Naive thymus-derived CD8-positive, alpha-beta T cell (primary cell): ENCODE results near the gene PPM1A. TPM values are rescaled to one million over a fixed set of nuclear protein-coding genes. Genes with fewer than 3 reads are reported as not detected.

ENCODE experiments used
- ATAC-seq, 2 donors: fragments of 150-1000 bp; cut with Tn5 transposase in 1 of 2; sonication (Bioruptor Pico), chemical (Tn5 transposase) in 1 of 2; 1 replicate in 1 of 2; 2 replicates in 1 of 2; pipeline ENCODE4 v1.10.0; 2021; ENCODE audit warnings: mild to moderate bottlenecking in 2 of 2, moderate library complexity in 2 of 2
- POLR2A ChIA-PET: fragments of 350-600 bp; sonication (Branson Sonifier 250); formaldehyde crosslinking; loops from one replicate; lab custom pipeline; 2021; ENCODE audit warnings: antibody characterized with exemption; lab: Charles Lee
- DNase-seq, 10 donors: peaks; one replicate each; pipeline versions ENCODE4 v3.0.0 to v3.0.0-alpha.2; 2020 to 2022
- H3K27ac Mint-ChIP-seq, 10 donors: one replicate each; pipeline ENCODE4 v1.8.0; 2020 to 2022; ENCODE audit warnings: mild to moderate bottlenecking in 10 of 10, mixed read lengths in 10 of 10, moderate library complexity in 4 of 10, inconsistent platforms in 1 of 10
- H3K27me3 Mint-ChIP-seq, 5 donors: one replicate each; pipeline ENCODE4 v1.8.0; 2021 to 2022; ENCODE audit warnings: mixed read lengths in 5 of 5
- H3K36me3 Mint-ChIP-seq, 3 donors: one replicate each; pipeline ENCODE4 v1.8.0; 2020 to 2022; ENCODE audit warnings: mixed read lengths in 3 of 3, mild to moderate bottlenecking in 2 of 3, inconsistent platforms in 1 of 3
- H3K4me1 Mint-ChIP-seq, 4 donors: one replicate each; pipeline ENCODE4 v1.8.0; 2021 to 2022; ENCODE audit warnings: mixed read lengths in 4 of 4
- H3K4me3 Mint-ChIP-seq, 10 donors: one replicate each; pipeline ENCODE4 v1.8.0; 2020 to 2022; ENCODE audit warnings: mild to moderate bottlenecking in 10 of 10, mixed read lengths in 10 of 10, moderate library complexity in 6 of 10, inconsistent platforms in 1 of 10
- H3K9me3 Mint-ChIP-seq, 9 donors: one replicate each; pipeline ENCODE4 v1.8.0; 2020 to 2022; ENCODE audit warnings: mixed read lengths in 9 of 9, mild to moderate bottlenecking in 3 of 9, inconsistent platforms in 1 of 9, moderate library complexity in 1 of 9
- polyA plus RNA-seq, 3 donors: library from polyadenylated mRNA; unstranded; fragments of 300-500 nt; fragmentation: Illumina TruSeq; gene quantifications; one replicate each; pipeline ENCODE4 v1.2.3, GENCODE V29; 2021
- total RNA-seq, 8 experiments: library from RNA in 2 of 8; stranded (reverse) in 2 of 8; gene quantifications; one replicate each; pipeline ENCODE4 v1.2.3 and lab custom pipeline; 2021 to 2026

The PPM1A gene
- total and polyA plus RNA-seq, 5 experiments from 2014 or later: 15.0 to 48.3 (median 18.0) TPM

GRCh38 chr14:60214415-60215126 is 34.5 kb upstream of the PPM1A start:
- POLR2A ChIA-PET: no interaction called here
- Mint-ChIP-seq H3K4me3 (no peak overlapping the region), H3K27me3 (peaks cover 0 to 2% (median 0%) of the 10 kb centered on the region in 5 donors), H3K9me3 (no peaks in the 10 kb centered on the region), H3K4me1 (no peaks in the 10 kb centered on the region), H3K27ac (no peak overlapping the region), H3K36me3 (no peaks in the 10 kb centered on the region)
- DNase-seq (no peak), ATAC-seq (no peak)

DNA sequence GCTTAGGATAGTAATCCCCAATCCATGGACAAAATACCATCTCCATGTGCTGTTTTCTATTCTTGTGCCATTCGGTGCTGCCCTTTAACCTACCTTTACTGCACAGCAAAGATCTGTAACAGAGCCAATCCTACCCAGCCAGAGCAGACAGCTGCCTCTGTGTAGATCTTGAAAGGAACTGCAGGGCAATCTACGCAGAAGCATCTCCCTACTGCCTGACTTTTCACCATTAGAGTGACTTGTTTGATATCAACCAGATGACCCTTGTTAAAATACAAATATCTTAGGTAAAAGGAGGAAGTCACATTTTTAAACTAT is 33.9 kb upstream of the PPM1A start:
- POLR2A ChIA-PET: no interaction called here
- H3K4me1 Mint-ChIP-seq: no peaks in the 10 kb centered on the region
- peaks cover 0 to 2% (median 0%) of the 10 kb centered on the region in 5 donors for H3K27me3 Mint-ChIP-seq
- ATAC-seq (no peak), DNase-seq (no peak)
- no peaks in the 10 kb centered on the region for H3K36me3 Mint-ChIP-seq
- H3K9me3 Mint-ChIP-seq: no peaks in the 10 kb centered on the region
- H3K4me3 Mint-ChIP-seq: no peak overlapping the region
- no peak overlapping the region for H3K27ac Mint-ChIP-seq

DNA sequence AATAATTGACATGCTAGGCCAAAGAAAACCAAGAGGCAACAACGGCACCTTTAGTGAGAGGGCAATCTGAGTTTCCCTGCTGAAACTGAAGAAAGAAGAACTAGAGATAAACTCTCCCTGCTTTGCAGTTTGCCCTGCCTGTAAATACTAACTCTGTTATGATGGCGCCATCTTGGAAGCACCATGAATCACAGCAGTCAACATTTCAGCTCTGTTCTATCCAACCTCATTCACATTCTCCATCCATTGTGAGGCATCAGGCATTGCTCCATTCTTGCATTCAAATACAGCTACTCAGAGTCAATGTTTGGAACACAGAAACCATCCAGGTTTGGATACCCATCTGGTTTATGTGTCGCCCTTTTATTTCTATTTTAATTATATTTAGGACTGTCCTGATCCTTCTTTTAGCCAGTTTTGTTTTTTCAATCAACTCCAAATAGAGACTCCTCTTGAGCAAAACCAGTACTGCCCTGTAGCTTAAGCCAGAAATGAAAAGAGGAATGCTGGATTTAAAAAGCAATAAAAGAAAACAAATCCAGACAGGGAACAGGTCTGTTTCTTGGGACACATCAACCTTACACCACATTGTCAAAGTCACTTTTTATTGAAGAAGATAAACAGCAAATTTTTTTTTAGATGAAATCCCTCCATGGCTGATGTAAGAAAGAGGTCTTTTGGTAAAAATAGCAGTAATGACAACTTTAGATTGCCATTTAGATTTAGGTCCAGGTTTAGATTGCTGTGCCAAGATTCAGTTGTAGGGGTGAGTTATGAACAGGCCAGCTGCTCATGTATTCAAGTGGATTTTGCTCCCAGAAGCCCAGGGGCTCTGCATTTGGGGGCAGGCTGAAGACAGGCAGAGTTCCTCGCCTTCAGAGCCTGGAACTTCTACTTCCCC is 33.3 kb upstream of the PPM1A start:
- POLR2A ChIA-PET: no interaction called here
- H3K27ac Mint-ChIP-seq: no peak overlapping the region
- DNase-seq: no peak
- H3K4me3 Mint-ChIP-seq: no peak overlapping the region
- peaks cover 0 to 2% (median 0%) of the 10 kb centered on the region in 5 donors for H3K27me3 Mint-ChIP-seq
- ATAC-seq: no peak
- no peaks in the 10 kb centered on the region for H3K9me3 Mint-ChIP-seq
- peaks cover 0 to 5% (median 3%) of the 10 kb centered on the region in 4 donors for H3K4me1 Mint-ChIP-seq
- H3K36me3 Mint-ChIP-seq: no peaks in the 10 kb centered on the region

- no peak for DNase-seq
- Mint-ChIP-seq H3K4me3 (no peak overlapping the region), H3K4me1 (peaks cover 0 to 8% (median 3%) of the 10 kb centered on the region in 4 donors), H3K27me3 (no peaks in the 10 kb centered on the region), H3K9me3 (no peaks in the 10 kb centered on the region), H3K36me3 (no peaks in the 10 kb centered on the region), H3K27ac (peak overlapping the region in 1 of 10 donors; percentile 27)
- POLR2A ChIA-PET: no interaction called here
- no peak for ATAC-seq
These were observed 31.3 kb upstream of the PPM1A start for GRCh38 chr14:60217713-60218112.

DNA sequence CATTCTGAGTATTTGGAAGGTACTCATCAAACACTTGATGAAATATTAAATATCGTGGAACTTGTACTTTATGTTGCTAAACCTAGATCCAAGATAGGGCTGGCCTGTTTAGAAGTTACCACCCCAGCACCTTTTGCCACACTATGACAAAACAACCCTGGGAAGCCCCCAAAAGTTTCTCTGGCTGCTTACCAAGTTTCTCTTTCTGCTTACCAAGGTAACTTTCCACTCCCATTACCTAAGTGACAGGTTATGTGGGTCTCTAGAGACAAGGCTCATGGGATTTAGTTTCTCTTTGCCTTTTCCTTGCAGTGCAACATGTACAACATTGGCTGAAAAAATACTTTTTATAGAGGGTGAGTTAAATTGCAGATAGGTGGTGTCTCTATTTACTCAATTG is 28.9 kb upstream of the PPM1A start:
- POLR2A ChIA-PET: no interaction called here
- no peaks in the 10 kb centered on the region for H3K36me3 Mint-ChIP-seq
- H3K27ac Mint-ChIP-seq: peak overlapping the region in 1 of 10 donors; percentile 8
- H3K27me3 Mint-ChIP-seq: no peaks in the 10 kb centered on the region
- no peaks in the 10 kb centered on the region for H3K9me3 Mint-ChIP-seq
- H3K4me3 Mint-ChIP-seq: no peak overlapping the region
- ATAC-seq (peak; percentile 47 to 85), DNase-seq (peak in 4 of 10 donors; percentile 1 to 46 (median 12))
- H3K4me1 Mint-ChIP-seq: peaks cover 0 to 8% (median 3%) of the 10 kb centered on the region in 4 donors

- Mint-ChIP-seq H3K36me3 (no peaks in the 10 kb centered on the region), H3K27ac (peak overlapping the region in 2 of 10 donors; percentile 25 to 55), H3K27me3 (no peaks in the 10 kb centered on the region), H3K9me3 (no peaks in the 10 kb centered on the region), H3K4me3 (no peak overlapping the region), H3K4me1 (peaks cover 0 to 8% (median 3%) of the 10 kb centered on the region in 4 donors)
- DNase-seq (no peak), ATAC-seq (no peak)
- POLR2A ChIA-PET: interaction anchor here (0.5 kb wide), 1 partner anchor 411 kb away, joined by 3 read pairs; no protein-coding TSS in a partner anchor
These were observed 28.1 kb upstream of the PPM1A start for GRCh38 chr14:60220917-60221316.

DNA sequence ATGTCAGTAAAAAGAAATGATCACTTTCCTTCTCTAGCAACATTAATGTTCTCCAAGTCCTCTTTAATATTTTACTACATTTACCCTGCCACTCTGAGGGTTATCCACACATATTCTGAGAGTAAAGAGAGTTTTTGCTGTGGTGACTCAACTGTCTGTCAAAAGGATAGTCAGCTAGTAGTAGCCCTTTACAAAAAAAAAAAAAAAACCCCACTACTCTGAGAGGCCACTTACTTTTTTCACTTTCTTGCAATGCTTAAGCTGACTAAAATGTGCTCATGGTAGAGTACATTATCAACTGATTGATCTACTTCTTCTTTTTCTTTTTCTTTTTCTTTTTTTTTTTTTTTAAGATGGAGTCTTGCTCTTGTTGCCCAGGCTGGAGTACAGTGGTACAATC is 27.6 kb upstream of the PPM1A start:
- Mint-ChIP-seq H3K36me3 (no peaks in the 10 kb centered on the region), H3K9me3 (no peaks in the 10 kb centered on the region), H3K27me3 (no peaks in the 10 kb centered on the region), H3K4me1 (peaks cover 0 to 8% (median 3%) of the 10 kb centered on the region in 4 donors), H3K4me3 (no peak overlapping the region), H3K27ac (no peak overlapping the region)
- POLR2A ChIA-PET: interaction anchor here (0.5 kb wide), 1 partner anchor 411 kb away, joined by 3 read pairs; no protein-coding TSS in a partner anchor
- DNase-seq (no peak), ATAC-seq (no peak)

DNA sequence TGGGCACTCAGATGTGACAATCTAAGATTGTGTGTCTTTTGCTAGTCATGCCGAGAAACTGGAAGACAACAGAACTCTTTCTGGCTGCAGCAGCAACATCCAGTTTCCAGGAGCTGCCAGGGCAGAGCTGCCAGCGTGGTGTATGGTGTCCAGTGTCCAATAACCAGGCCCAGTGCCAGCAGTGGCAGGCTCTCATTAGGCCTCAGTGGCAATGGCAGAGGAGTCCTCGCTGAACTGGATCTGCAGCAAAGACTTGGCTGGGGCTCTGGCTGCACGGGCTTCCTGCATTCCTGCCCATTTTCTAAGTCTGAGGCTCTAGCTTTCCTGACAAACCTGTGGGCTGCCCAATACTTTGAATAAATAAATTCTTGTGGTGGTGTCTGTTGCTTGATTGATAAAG is 26.2 kb upstream of the PPM1A start:
- H3K27me3 Mint-ChIP-seq: no peaks in the 10 kb centered on the region
- H3K4me3 Mint-ChIP-seq: no peak overlapping the region
- ATAC-seq (no peak), DNase-seq (no peak)
- peaks cover 0 to 8% (median 3%) of the 10 kb centered on the region in 4 donors for H3K4me1 Mint-ChIP-seq
- H3K9me3 Mint-ChIP-seq: no peaks in the 10 kb centered on the region
- H3K27ac Mint-ChIP-seq: no peak overlapping the region
- no peaks in the 10 kb centered on the region for H3K36me3 Mint-ChIP-seq
- POLR2A ChIA-PET: no interaction called here

DNA sequence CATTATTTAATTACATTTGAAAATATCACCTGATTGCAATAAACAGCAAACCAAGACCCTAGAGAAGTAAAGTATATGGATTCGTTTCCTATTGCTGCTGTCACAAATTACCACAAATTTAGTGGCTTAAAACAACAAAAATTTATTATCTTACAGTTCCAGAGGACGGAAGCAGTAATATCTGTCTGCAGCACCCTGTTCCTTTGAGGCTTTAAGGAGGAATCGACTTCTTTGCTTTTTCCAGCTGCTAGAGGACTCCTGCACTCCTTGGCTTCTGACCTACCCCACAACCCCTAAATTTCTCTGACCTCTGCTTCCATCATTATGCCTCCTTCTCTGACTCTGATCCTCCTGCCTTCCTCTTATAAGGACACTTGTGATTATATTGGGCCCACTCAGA is 23.8 kb upstream of the PPM1A start:
- Mint-ChIP-seq H3K4me1 (peaks cover 0 to 8% (median 2%) of the 10 kb centered on the region in 4 donors), H3K36me3 (no peaks in the 10 kb centered on the region), H3K27me3 (no peaks in the 10 kb centered on the region), H3K4me3 (no peak overlapping the region), H3K9me3 (peaks cover 0 to 2% (median 0%) of the 10 kb centered on the region in 9 donors), H3K27ac (no peak overlapping the region)
- ATAC-seq (no peak), DNase-seq (no peak)
- POLR2A ChIA-PET: no interaction called here

DNA sequence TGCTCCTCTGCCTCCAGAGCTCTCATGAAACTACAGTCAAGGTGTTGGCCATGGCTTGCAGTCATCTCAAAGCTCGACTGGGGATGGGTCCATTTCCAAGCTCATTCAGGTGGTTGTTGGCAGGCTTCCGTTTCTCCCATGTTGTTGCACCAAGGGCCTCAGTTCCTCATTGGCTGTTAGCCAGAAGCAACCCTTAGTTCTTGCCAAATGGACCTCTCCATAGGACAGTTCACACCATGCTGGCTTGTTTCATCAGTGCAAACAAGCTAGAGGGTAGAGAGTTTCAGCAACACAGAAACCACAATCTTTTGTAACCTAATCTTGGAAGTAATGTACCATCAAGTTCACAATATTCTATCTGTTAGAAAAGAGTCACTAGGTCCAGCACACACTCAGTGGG is 22.7 kb upstream of the PPM1A start:
- Mint-ChIP-seq H3K4me1 (no peaks in the 10 kb centered on the region), H3K27me3 (peaks cover 0 to 2% (median 0%) of the 10 kb centered on the region in 5 donors), H3K4me3 (no peak overlapping the region), H3K27ac (no peak overlapping the region), H3K36me3 (peaks cover 0 to 9% (median 7%) of the 10 kb centered on the region in 3 donors), H3K9me3 (peaks cover 0 to 9% (median 1%) of the 10 kb centered on the region in 9 donors)
- POLR2A ChIA-PET: no interaction called here
- ATAC-seq: no peak
- no peak for DNase-seq

GRCh38 chr14:60227291-60227690 is 21.7 kb upstream of the PPM1A start:
- ATAC-seq (no peak), DNase-seq (no peak)
- POLR2A ChIA-PET: no interaction called here
- peaks cover 0 to 13% (median 12%) of the 10 kb centered on the region in 3 donors for H3K36me3 Mint-ChIP-seq
- H3K27ac Mint-ChIP-seq: no peak overlapping the region
- H3K4me3 Mint-ChIP-seq: no peak overlapping the region
- peaks cover 0 to 14% (median 6%) of the 10 kb centered on the region in 9 donors for H3K9me3 Mint-ChIP-seq
- no peaks in the 10 kb centered on the region for H3K4me1 Mint-ChIP-seq
- peaks cover 0 to 4% (median 0%) of the 10 kb centered on the region in 5 donors for H3K27me3 Mint-ChIP-seq

GRCh38 chr14:60229614-60230013 is 19.4 kb upstream of the PPM1A start:
- Mint-ChIP-seq H3K9me3 (peaks cover 0 to 23% (median 15%) of the 10 kb centered on the region in 9 donors), H3K27ac (no peak overlapping the region), H3K27me3 (peaks cover 0 to 4% (median 0%) of the 10 kb centered on the region in 5 donors), H3K36me3 (peaks cover 0 to 22% (median 16%) of the 10 kb centered on the region in 3 donors), H3K4me3 (no peak overlapping the region), H3K4me1 (no peaks in the 10 kb centered on the region)
- POLR2A ChIA-PET: no interaction called here
- no peak for DNase-seq
- ATAC-seq: no peak

DNA sequence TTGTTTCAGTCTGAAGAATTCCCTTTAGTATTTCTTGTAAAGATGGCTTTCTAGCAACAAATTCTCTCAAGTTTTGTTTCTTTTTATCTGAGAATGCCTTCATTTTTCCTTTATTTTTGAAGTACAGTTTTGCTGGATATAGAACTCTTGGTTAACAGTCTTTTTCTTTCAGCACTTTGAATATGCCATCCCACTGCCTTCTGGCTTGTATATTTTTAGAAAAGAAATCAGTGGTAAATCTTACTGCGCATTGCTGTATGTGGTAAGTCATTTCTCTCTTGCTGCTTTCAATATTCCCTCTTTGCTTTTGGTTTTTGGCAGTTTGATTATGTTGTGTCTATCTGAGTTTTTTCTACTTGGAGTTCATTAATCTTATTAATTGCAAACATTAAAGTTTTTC is 16.8 kb upstream of the PPM1A start:
- no peak for DNase-seq
- H3K36me3 Mint-ChIP-seq: peaks cover 0 to 22% (median 16%) of the 10 kb centered on the region in 3 donors
- ATAC-seq: no peak
- H3K27ac Mint-ChIP-seq: no peak overlapping the region
- POLR2A ChIA-PET: no interaction called here
- H3K9me3 Mint-ChIP-seq: peaks cover 0 to 23% (median 15%) of the 10 kb centered on the region in 9 donors
- peaks cover 0 to 4% (median 0%) of the 10 kb centered on the region in 5 donors for H3K27me3 Mint-ChIP-seq
- H3K4me3 Mint-ChIP-seq: no peak overlapping the region
- no peaks in the 10 kb centered on the region for H3K4me1 Mint-ChIP-seq
